K562 (cell line): ENCODE measurements around the gene ZNF750. TPM values are rescaled to one million over a fixed set of nuclear protein-coding genes. Genes with fewer than 3 reads are reported as not detected.
A peak's percentile ranks its signal among the peaks of the same experiment; 100 is the strongest.

Experiments used
- BCL6 ChIP-seq: fragments of 250-450 bp; sonication (Bioruptor Pico); IDR thresholded peaks from 2 replicates; pipeline ENCODE4 v1.4.0; 2020
- BCLAF1 ChIP-seq, 2 experiments: fragments of 450-650 bp in 1 of 2; IDR thresholded peaks; 2 replicates each; pipeline ENCODE4 v1.6.1; 2011 to 2017; ENCODE audit warnings: low read depth in 2 of 2, antibody characterized with exemption in 1 of 2, borderline replicate concordance in 1 of 2, low read length in 1 of 2, mild to moderate bottlenecking in 1 of 2, mixed read lengths in 1 of 2; ENCODE audit not compliant: control insufficient read depth in 1 of 2
- CBFB ChIP-seq: sonication (generic); formaldehyde crosslinking; IDR thresholded peaks from 2 replicates; pipeline ENCODE4 v1.4.0; 2020; ENCODE audit warnings: mild to moderate bottlenecking, missing genetic modification reagents
- HEY1 ChIP-seq: fragments of 250-450 bp; sonication (Bioruptor Pico); IDR thresholded peaks from 2 replicates; pipeline ENCODE4 v1.5.0; 2020; ENCODE audit warnings: mild to moderate bottlenecking, moderate library complexity, borderline replicate concordance
- HNRNPLL ChIP-seq: fragments of 200-400 bp; formaldehyde crosslinking; IDR thresholded peaks from 2 replicates; pipeline ENCODE4 v1.6.1; 2017; ENCODE audit warnings: low read length, low read depth, mild to moderate bottlenecking; ENCODE audit not compliant: poor library complexity, severe bottlenecking
- KAT8 ChIP-seq: fragments of 450-650 bp; IDR thresholded peaks from 2 replicates; pipeline ENCODE4 v1.6.1; 2016; ENCODE audit warnings: low read depth, mild to moderate bottlenecking
- MNT ChIP-seq, 2 experiments: fragments of 450-650 bp; conservative IDR thresholded peaks; 2 replicates each; pipeline ENCODE4 v1.6.1; 2017; ENCODE audit warnings: mild to moderate bottlenecking in 2 of 2, moderate library complexity in 2 of 2
- PML ChIP-seq: IDR thresholded peaks from 2 replicates; pipeline ENCODE4 v1.6.1; 2012; ENCODE audit warnings: low read length, inconsistent platforms
- SIRT6 ChIP-seq: IDR thresholded peaks from one replicate; pipeline ENCODE4 v1.6.1; 2012; ENCODE audit warnings: low read depth, mild to moderate bottlenecking, control low read depth, inconsistent platforms, low read length, moderate library complexity
- SNAPC5 ChIP-seq: fragments of 250-450 bp; sonication (Bioruptor Pico); IDR thresholded peaks from 2 replicates; pipeline ENCODE4 v1.8.0; 2021; ENCODE audit warnings: moderate library complexity, mild to moderate bottlenecking, inconsistent platforms
- TCF7 ChIP-seq: sonication (generic); IDR thresholded peaks from 2 replicates; pipeline ENCODE4 v1.6.1; 2016; ENCODE audit warnings: antibody characterized with exemption, borderline replicate concordance
- TRIM28 ChIP-seq: fragments of 450-650 bp; IDR thresholded peaks from 2 replicates; pipeline ENCODE4 v1.6.1; 2017
- ZBTB12 ChIP-seq: fragments of 250-450 bp; sonication (Bioruptor Pico); IDR thresholded peaks from 2 replicates; pipeline ENCODE4 v1.4.0; 2020
- ZBTB33 ChIP-seq: sonication (generic); formaldehyde crosslinking; IDR thresholded peaks from 2 replicates; pipeline ENCODE4 v1.8.1; 2023; ENCODE audit warnings: mild to moderate bottlenecking, missing genetic modification reagents
- ZNF280A ChIP-seq: fragments of 450-650 bp; IDR thresholded peaks from 2 replicates; pipeline ENCODE4 v1.6.1; 2018; ENCODE audit warnings: mild to moderate bottlenecking, low read depth; ENCODE audit not compliant: partially characterized antibody
- ZNF436 ChIP-seq: fragments of 250-450, 450-650 bp; sonication (Bioruptor Pico); formaldehyde crosslinking; IDR thresholded peaks from 2 replicates; pipeline ENCODE4 v1.7.0; 2020; ENCODE audit warnings: mild to moderate bottlenecking
- ZNF780A ChIP-seq: fragments of 250-450 bp; sonication (Bioruptor Pico); IDR thresholded peaks from 2 replicates; pipeline ENCODE4 v1.5.0; 2021; ENCODE audit warnings: mild to moderate bottlenecking
- polyA plus RNA-seq, 8 experiments: library from polyadenylated mRNA; depleted of rRNA in 4 of 8; stranded (reverse) in 5 of 8; unstranded in 3 of 8; fragments of >200 nt; fragmentation: Nextera tagmentation in 2 of 8; fragmentation: Illumina TruSeq in 1 of 8; extraction: Ambion mirVana in 2 of 8; extraction: Trizol in 1 of 8; gene quantifications; 2 replicates each; pipeline versions ENCODE4 v1.2.1 to v1.2.3, GENCODE V29; 2011 to 2014; ENCODE audit warnings: inconsistent platforms in 1 of 8, missing spikeins in 1 of 8
- total RNA-seq, 7 experiments: library from RNA; depleted of rRNA in 6 of 7; stranded (reverse); fragments of >200 nt in 6 of 7; fragmentation: Illumina TruSeq in 2 of 7; extraction: Trizol in 2 of 7; gene quantifications; 2 replicates each; pipeline versions ENCODE4 v1.2.1 to v1.2.3, GENCODE V29; 2011 to 2021; ENCODE audit warnings: low replicate concordance in 1 of 7

The ZNF750 gene
- total and polyA plus RNA-seq, 9 of the 15 experiments (the other 6 are each of a cell fraction or from before 2014, with no cell fraction given): not detected

GRCh38 chr17:82863941-82864712 is 24.3 kb upstream of the ZNF750 start (continued):
- TF ChIP-seq TCF7 (no peak), ZBTB33 (CRISPR knock-in tag) (no peak), CBFB (no peak), BCL6 (CRISPR knock-in tag) (no peak), PML (no peak), MNT (conservative IDR thresholded peaks at IDR 0.05) (0 out of 4 replicates have a peak, but pooled peaks of 1 of the 2 experiments have one; percentile 24), SNAPC5 (CRISPR knock-in tag) (no peak), TRIM28 (no peak), HEY1 (CRISPR knock-in tag) (no peak), SIRT6 (no peak), ZNF436 (CRISPR knock-in tag) (no peak), ZNF780A (no peak), ZBTB12 (CRISPR knock-in tag) (no peak), HNRNPLL (no peak), BCLAF1 (IDR thresholded peaks at IDR 0.05; ENCODE audit: borderline replicate concordance in 1 of 2, control insufficient read depth in 1 of 2, low read depth in 2 of 2, low read length in 1 of 2) (no peak), KAT8 (no peak), ZNF280A (no peak)
